ENCODE measurements around the gene CBLN1.

CBLN1 gene
- 0 to 0.06 (median 0) reads per million in 9 experiments for total RNA-seq

DNA sequence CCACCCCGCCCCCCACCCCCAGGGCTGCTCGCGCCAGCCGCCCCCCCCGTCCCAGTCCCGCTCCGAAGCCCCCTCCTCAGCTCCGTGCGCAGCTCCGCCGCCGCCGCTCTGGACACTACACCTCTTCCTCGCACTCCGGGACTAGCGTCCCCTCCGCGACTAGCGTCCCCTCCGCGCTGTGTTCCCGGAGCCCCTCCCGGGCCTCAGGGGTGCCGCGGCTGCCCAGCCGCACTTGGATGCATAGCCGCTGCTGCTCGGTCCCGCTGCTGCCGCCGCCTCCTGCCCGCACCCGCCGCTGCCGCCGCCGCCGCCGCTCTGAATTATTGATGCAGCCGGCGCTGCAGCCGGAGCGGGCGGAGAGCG lies at the start of gene CBLN1:
Gene CBLN1, minus strand, starts transcription at position 359 of the 363 bp plus-strand sequence. CDS start 373 bp downstream, outside the sequence.
- H3K4me1 Mint-ChIP-seq (ENCODE audit: low read depth in 2 of 2), result peaks cover 0 to 3% of the 10 kb centered on the region in 2 donors
- H3K27ac Mint-ChIP-seq, result no peak within 1 kb of the TSS
- H3K36me3 Mint-ChIP-seq (ENCODE audit: insufficient read depth), result no peaks in the 10 kb centered on the region
- peak within 1 kb of the TSS; percentile 76 to 77 for H3K4me3 Mint-ChIP-seq
- peaks cover 63 to 82% of the 10 kb centered on the region in 2 donors for H3K27me3 Mint-ChIP-seq
- peaks cover 0 to 7% of the 10 kb centered on the region in 2 donors for H3K9me3 Mint-ChIP-seq
- DNase-seq (no peak), ATAC-seq (replicated peaks) (no peak)

DNA sequence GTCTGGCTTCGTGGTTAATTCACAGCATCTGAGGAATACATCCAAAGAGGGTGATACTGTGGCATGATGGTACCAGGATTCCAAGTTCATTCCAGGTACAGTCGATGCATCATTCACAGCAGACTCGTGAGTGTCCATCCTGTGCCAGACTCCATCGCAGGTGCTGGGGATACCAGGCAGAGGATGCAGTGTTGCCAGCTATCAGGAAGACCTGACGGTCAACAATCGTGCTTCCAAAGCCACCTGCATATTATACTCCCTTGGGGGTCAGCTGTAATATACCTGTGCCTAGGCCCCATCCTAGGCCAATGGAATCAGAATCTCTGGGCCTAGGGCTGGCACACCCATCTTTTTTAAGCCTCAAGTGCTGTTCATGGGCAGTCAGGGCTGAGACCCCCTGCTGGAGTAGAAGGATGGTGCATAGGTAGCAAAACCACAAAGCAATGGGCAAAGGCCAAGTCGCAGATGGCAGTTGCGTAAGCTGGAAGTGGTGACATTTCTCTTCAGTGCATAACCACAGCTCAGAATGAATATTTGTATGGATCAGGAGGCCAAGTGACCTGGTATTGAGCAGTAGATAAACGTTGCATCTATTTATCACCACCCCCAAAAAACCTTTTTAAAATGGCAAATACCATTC lies 49.0 kb upstream of the CBLN1 start:
- H3K4me3 Mint-ChIP-seq, result no peak overlapping the region
- H3K36me3 Mint-ChIP-seq (ENCODE audit: insufficient read depth), result no peaks in the 10 kb centered on the region
- peaks cover 6 to 7% of the 10 kb centered on the region in 2 donors for H3K27me3 Mint-ChIP-seq
- DNase-seq (no peak), ATAC-seq (replicated peaks) (no peak)
- no peak overlapping the region for H3K27ac Mint-ChIP-seq
- no peaks in the 10 kb centered on the region for H3K4me1 Mint-ChIP-seq (ENCODE audit: low read depth in 2 of 2)
- no peaks in the 10 kb centered on the region for H3K9me3 Mint-ChIP-seq

DNA sequence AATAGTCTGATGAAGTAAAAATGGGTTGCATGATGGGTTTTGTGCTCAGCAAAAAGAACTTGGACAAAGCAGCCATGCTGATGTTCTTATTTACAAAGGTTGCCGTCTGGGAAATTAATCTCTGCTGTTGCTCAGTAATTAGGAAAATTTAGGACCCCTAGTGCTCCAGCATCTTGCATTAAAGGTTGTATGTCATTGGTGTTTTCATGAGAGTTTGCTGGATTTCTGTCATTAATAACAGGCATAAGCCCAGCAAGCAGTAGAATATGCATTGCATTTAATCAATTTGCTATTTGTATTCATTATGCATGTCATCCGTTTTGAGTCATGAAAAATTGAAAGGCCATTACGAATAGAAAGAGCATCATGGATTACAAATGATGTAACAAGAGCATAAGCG lies 46.7 kb upstream of the CBLN1 start:
- Mint-ChIP-seq H3K27ac (no peak overlapping the region), H3K4me1 (ENCODE audit: low read depth in 2 of 2) (no peaks in the 10 kb centered on the region), H3K9me3 (peaks cover 0 to 2% of the 10 kb centered on the region in 2 donors), H3K27me3 (peaks cover 0 to 20% of the 10 kb centered on the region in 2 donors), H3K36me3 (ENCODE audit: insufficient read depth) (no peaks in the 10 kb centered on the region), H3K4me3 (no peak overlapping the region)
- DNase-seq (no peak), ATAC-seq (replicated peaks) (no peak)

DNA sequence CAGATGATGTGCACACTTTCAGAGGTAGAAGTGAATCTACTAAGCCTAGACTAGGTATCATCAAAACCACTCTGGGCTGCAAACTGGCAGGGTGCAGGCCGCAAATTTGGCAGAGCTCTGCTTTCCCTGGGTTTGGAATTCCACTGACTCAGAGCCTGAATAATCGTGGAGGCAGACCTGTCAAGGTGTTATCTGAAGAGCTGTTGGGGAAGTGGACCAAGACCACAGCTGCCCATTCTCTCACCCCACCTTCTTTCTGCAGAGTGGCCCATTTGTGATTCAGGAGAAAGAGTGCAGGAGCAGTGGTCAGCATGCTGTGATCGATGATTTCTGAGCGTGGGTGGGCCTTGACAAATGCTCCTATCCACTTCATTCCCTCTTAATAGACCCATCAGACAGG lies 45.8 kb upstream of the CBLN1 start:
- H3K9me3 Mint-ChIP-seq, result peaks cover 0 to 2% of the 10 kb centered on the region in 2 donors
- no peak overlapping the region for H3K27ac Mint-ChIP-seq
- H3K27me3 Mint-ChIP-seq, result peaks cover 0 to 20% of the 10 kb centered on the region in 2 donors
- H3K4me1 Mint-ChIP-seq (ENCODE audit: low read depth in 2 of 2), result no peaks in the 10 kb centered on the region
- DNase-seq (no peak), ATAC-seq (replicated peaks) (no peak)
- H3K36me3 Mint-ChIP-seq (ENCODE audit: insufficient read depth), result no peaks in the 10 kb centered on the region
- H3K4me3 Mint-ChIP-seq, result no peak overlapping the region

DNA sequence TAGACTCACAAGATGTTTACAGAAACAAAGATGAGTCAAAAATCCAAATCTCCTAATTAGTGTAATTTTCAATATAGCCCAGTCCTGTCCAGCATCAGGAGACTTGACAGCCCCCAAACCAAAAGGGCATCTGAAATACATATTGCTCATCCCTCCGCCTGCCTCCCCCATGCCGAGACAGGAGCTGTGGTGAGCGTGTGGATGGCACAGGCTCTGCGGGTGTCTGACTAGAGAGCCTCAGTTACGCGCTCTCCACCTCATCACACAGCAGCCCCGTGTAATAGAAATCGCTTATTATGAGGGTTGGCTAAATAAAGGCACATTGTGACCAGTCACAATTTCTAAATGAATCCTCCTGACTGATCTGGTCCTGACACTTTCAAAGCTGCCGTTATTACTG lies 43.1 kb upstream of the CBLN1 start:
- H3K4me3 Mint-ChIP-seq, result no peak overlapping the region
- no peaks in the 10 kb centered on the region for H3K4me1 Mint-ChIP-seq (ENCODE audit: low read depth in 2 of 2)
- H3K36me3 Mint-ChIP-seq (ENCODE audit: insufficient read depth), result no peaks in the 10 kb centered on the region
- ATAC-seq (replicated peaks) (no peak), DNase-seq (no peak)
- H3K27ac Mint-ChIP-seq, result no peak overlapping the region
- peaks cover 0 to 2% of the 10 kb centered on the region in 2 donors for H3K9me3 Mint-ChIP-seq
- peaks cover 0 to 20% of the 10 kb centered on the region in 2 donors for H3K27me3 Mint-ChIP-seq

DNA sequence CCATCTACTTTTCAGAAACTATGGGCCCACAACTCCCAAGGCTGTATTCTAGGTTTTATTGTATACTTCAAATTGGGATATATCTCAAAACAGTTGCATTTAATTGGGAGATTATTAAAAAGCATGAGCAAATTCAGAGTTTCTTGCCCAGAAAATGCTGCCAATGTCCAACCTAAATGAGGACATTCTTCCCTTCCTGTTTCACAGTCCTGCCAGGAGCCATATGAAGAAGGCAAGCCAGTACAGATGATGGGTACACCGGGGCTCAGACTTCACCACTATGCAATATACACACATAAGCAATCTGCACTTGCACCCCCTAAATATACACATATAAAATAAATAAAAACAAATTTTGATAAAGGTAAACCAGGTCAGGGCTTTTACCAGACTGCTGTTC lies 34.0 kb upstream of the CBLN1 start:
- H3K9me3 Mint-ChIP-seq, result no peaks in the 10 kb centered on the region
- no peak overlapping the region for H3K4me3 Mint-ChIP-seq
- H3K27me3 Mint-ChIP-seq, result peaks cover 0 to 19% of the 10 kb centered on the region in 2 donors
- no peak for DNase-seq
- no peaks in the 10 kb centered on the region for H3K4me1 Mint-ChIP-seq (ENCODE audit: low read depth in 2 of 2)
- H3K36me3 Mint-ChIP-seq (ENCODE audit: insufficient read depth), result no peaks in the 10 kb centered on the region
- no peak overlapping the region for H3K27ac Mint-ChIP-seq
- ATAC-seq (replicated peaks), result no peak

DNA sequence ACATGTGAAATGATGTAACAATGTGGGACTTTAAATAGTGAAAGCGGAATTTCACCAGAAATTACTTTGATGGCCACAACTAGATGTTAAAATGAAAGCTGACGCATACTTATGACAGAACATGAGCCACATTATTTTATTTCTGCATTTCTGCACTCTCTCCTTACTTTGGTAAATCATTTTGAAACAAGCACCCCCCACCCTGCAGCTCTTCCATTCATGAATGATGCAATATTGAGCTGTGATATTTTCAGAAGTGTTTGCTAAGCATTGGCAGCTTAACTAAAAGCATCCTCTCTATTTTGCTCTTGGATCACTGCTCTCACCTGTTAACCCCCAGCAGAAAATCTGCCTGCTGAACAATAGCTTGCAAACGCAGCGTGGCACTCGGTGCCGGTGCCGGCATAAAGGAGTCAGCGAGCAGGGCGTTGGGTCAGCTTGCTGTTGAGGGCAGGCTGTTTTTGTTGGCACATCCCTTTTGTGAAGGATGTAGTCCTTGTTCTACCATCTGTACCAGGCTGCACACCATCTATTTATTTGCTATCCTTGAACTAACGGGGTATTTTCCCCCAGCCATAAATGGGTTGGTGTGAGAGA lies 30.8 kb upstream of the CBLN1 start:
- Mint-ChIP-seq H3K4me3 (no peak overlapping the region), H3K27me3 (peaks cover 0 to 19% of the 10 kb centered on the region in 2 donors), H3K27ac (no peak overlapping the region), H3K4me1 (ENCODE audit: low read depth in 2 of 2) (no peaks in the 10 kb centered on the region), H3K9me3 (no peaks in the 10 kb centered on the region), H3K36me3 (ENCODE audit: insufficient read depth) (no peaks in the 10 kb centered on the region)
- DNase-seq (no peak), ATAC-seq (replicated peaks) (no peak)

DNA sequence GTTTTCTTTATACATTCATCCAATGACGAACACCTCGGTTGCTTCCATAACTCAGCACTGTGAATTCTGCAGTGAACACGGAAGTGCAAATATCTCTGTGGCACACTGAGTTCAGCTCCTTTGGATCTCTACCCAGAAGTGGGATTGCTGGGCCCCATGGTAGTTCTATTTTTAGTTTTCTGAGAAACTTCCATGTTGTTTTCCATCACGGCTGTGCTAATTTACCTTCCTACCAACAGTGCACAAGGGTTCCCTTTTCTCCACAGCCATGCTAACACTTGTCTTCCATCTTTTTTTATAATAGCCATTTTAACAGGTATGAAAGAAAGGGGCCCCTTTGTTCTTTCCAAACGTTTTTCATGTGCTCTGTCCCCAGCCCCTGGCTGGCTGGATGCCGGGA lies 30.2 kb upstream of the CBLN1 start:
- DNase-seq (no peak), ATAC-seq (replicated peaks) (no peak)
- H3K4me3 Mint-ChIP-seq, result no peak overlapping the region
- H3K27ac Mint-ChIP-seq, result no peak overlapping the region
- H3K4me1 Mint-ChIP-seq (ENCODE audit: low read depth in 2 of 2), result no peaks in the 10 kb centered on the region
- H3K9me3 Mint-ChIP-seq, result no peaks in the 10 kb centered on the region
- H3K27me3 Mint-ChIP-seq, result peaks cover 0 to 19% of the 10 kb centered on the region in 2 donors
- no peaks in the 10 kb centered on the region for H3K36me3 Mint-ChIP-seq (ENCODE audit: insufficient read depth)

DNA sequence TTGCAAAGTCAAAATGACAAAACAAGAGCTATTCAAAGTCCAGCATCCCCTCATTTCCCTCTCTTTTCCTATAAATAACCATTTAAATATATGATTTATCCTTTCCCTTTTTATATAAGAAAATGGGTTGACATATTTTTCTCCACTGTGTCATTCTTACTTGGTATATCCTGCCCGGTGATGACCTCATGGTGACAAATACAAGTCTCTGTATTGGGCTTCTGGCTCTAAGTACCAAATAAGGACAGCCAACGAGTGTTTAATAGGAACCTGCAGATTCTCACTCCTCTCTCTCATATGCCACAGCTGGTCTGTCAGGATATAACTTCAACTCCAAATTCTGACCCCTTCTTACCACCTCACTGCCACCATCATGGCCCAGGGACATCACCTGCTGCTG lies 25.5 kb upstream of the CBLN1 start:
- Mint-ChIP-seq H3K4me3 (no peak overlapping the region), H3K4me1 (ENCODE audit: low read depth in 2 of 2) (no peaks in the 10 kb centered on the region), H3K9me3 (no peaks in the 10 kb centered on the region), H3K36me3 (ENCODE audit: insufficient read depth) (no peaks in the 10 kb centered on the region), H3K27me3 (peaks cover 0 to 12% of the 10 kb centered on the region in 2 donors), H3K27ac (no peak overlapping the region)
- DNase-seq, result no peak
- no peak for ATAC-seq (replicated peaks)

DNA sequence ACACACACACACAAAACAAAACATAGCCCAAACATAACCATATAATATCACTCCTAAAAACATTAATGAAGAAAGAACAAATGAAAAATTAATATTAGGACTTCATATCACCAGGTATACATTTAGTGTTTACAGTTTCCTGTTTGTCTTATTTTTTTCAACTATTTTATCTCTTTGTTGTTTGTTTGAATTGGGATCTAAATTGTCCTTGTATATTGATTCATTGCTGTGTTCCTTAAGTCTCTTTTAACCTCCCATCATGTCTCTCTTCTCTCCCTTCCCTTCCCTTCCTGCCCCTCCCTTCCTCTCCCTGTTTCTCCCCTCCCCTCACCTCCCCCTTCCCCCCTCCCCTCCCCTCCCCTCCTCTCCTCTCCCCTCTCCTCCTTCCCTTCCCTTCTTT lies 23.8 kb upstream of the CBLN1 start:
- no peaks in the 10 kb centered on the region for H3K27me3 Mint-ChIP-seq
- no peak for ATAC-seq (replicated peaks)
- no peak overlapping the region for H3K4me3 Mint-ChIP-seq
- H3K9me3 Mint-ChIP-seq, result no peaks in the 10 kb centered on the region
- no peak for DNase-seq
- no peaks in the 10 kb centered on the region for H3K36me3 Mint-ChIP-seq (ENCODE audit: insufficient read depth)
- no peak overlapping the region for H3K27ac Mint-ChIP-seq
- no peaks in the 10 kb centered on the region for H3K4me1 Mint-ChIP-seq (ENCODE audit: low read depth in 2 of 2)

DNA sequence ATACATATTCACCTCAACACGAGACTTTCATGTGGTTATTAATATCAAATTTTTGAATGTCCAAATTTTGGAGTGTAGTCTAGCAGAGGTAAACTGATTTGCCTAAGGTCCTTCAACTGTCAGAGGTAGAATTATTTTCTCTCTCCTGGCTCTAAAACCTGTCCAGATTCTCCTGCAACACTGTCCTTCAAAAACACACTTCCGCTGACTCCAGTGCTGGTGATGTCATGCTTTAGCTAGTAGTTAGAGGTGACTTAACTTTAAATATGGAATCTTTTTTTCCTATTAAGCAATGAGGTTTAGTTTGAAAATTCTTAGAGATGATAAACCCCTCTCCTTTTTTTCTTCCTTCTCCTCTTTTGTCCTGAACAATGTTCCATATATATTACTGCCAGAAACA lies 10.8 kb upstream of the CBLN1 start:
- DNase-seq (no peak), ATAC-seq (replicated peaks) (no peak)
- Mint-ChIP-seq H3K4me3 (no peak overlapping the region), H3K27me3 (peaks cover 9 to 17% of the 10 kb centered on the region in 2 donors), H3K9me3 (peaks cover 0 to 2% of the 10 kb centered on the region in 2 donors), H3K27ac (no peak overlapping the region), H3K4me1 (ENCODE audit: low read depth in 2 of 2) (no peaks in the 10 kb centered on the region), H3K36me3 (ENCODE audit: insufficient read depth) (no peaks in the 10 kb centered on the region)

DNA sequence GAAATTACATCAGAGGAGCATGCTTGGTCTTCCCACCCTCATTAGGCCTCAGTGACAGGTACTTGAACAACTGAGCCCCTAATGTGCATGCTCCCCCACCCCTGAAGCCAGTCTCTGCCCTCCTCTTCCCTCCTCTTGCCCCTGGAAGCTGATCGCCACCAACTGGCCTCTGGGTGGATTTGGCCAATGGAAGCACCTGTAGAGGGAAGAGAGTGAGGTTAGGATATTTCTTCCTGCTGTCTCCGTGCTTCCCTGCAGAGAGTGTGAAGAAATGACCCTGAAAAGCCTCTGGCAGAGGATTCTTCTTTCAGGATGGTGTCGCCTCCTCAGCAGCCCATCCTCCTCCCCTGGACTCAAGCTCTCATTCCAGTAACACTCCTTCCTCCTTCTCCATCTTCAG lies 5.9 kb upstream of the CBLN1 start:
- DNase-seq (no peak), ATAC-seq (replicated peaks) (no peak)
- H3K36me3 Mint-ChIP-seq (ENCODE audit: insufficient read depth), result no peaks in the 10 kb centered on the region
- H3K4me1 Mint-ChIP-seq (ENCODE audit: low read depth in 2 of 2), result peaks cover 0 to under 1% of the 10 kb centered on the region in 2 donors
- H3K9me3 Mint-ChIP-seq, result peaks cover 0 to 6% of the 10 kb centered on the region in 2 donors
- no peak overlapping the region for H3K4me3 Mint-ChIP-seq
- peaks cover 36 to 38% of the 10 kb centered on the region in 2 donors for H3K27me3 Mint-ChIP-seq
- no peak overlapping the region for H3K27ac Mint-ChIP-seq

DNA sequence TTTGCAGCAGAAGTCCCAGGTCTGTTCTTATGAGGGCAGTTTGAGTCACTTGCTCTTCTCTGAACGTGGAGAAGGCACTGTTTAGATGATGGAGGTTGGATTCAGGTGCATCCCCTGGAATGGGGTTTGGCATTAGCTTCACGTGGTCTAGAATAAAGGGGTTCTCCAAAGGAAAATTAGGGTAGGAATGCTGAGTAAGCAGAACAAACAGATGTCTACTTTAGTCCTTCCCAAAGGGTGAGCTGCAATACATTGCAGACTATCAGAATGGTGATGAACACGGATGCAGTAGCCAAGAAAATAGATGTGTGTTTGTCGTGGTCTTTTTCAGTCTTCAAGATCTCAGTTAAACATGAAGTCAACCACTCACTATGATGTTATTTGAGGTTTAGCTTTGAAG lies 3.3 kb upstream of the CBLN1 start:
- ATAC-seq (replicated peaks) (no peak), DNase-seq (no peak)
- Mint-ChIP-seq H3K27me3 (peaks cover 39 to 56% of the 10 kb centered on the region in 2 donors), H3K9me3 (peaks cover 0 to 7% of the 10 kb centered on the region in 2 donors), H3K36me3 (ENCODE audit: insufficient read depth) (no peaks in the 10 kb centered on the region), H3K4me1 (ENCODE audit: low read depth in 2 of 2) (peaks cover 0 to 2% of the 10 kb centered on the region in 2 donors), H3K4me3 (no peak overlapping the region), H3K27ac (no peak overlapping the region)

DNA sequence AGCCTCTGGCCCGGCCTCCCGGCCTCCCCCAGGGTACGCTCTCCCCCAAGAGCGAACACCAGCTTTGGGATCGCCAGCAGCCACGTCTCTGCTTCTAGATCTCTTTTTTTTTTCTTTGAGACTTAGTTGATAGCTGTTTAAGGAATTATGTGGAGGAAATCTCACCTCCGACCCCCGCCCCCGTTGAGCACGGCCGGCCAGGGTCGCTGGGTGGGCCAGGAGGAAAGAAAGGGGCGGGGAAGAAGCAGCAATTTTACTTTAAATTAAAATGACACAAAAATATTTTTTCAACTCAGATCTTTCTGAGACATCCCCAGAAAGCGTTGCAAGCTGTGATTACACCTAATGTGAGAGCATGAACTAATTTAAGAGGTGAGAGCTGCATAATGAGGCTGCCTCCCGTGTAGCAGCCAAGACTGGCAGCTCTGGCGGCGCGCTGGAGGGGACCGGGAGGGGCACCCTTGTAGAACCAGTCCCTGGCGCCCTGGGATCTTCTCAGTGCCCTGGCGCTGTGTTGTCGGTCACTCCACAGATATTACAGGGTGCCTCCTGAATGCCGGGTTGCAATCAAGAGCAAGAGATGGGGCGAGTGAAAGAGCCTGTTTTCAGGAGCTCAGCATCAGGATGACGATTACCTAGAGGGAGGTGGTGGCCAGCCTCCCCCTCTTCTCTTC lies 1.9 kb upstream of the CBLN1 start:
- H3K27me3 Mint-ChIP-seq, result peaks cover 54 to 71% of the 10 kb centered on the region in 2 donors

More for the DNA sequence above, 1.9 kb upstream of the CBLN1 start:
- DNase-seq, result no peak
- H3K9me3 Mint-ChIP-seq, result peaks cover 0 to 7% of the 10 kb centered on the region in 2 donors
- no peaks in the 10 kb centered on the region for H3K36me3 Mint-ChIP-seq (ENCODE audit: insufficient read depth)
- no peak for ATAC-seq (replicated peaks)
- peaks cover 0 to 2% of the 10 kb centered on the region in 2 donors for H3K4me1 Mint-ChIP-seq (ENCODE audit: low read depth in 2 of 2)
- H3K27ac Mint-ChIP-seq, result no peak overlapping the region
- peak overlapping the region in 1 of 2 donors; percentile 10 for H3K4me3 Mint-ChIP-seq

All from effector memory CD8-positive, alpha-beta T cell (primary cell).